Urinary bladder (tissue), 4 donors: ENCODE measurements around the gene TMEM235. TPM values are rescaled to one million over a fixed set of nuclear protein-coding genes. Genes with fewer than 3 reads are reported as not detected.
A peak's percentile ranks its signal among the peaks of the same experiment; 100 is the strongest.

ENCODE experiments used
- DNase-seq: peaks from one replicate; pipeline ENCODE4 v3.0.0-alpha.2; 2015; ENCODE audit errors: extremely low spot score
- H3K27ac ChIP-seq: one replicate; pipeline ENCODE4 v1.5.1; 2013; ENCODE audit warnings: low read depth, mild to moderate bottlenecking, moderate library complexity
- H3K36me3 ChIP-seq: one replicate; pipeline ENCODE4 v1.6.1; 2013; ENCODE audit warnings: mild to moderate bottlenecking, moderate library complexity; ENCODE audit not compliant: insufficient read depth
- H3K4me1 ChIP-seq: one replicate; pipeline ENCODE4 v1.6.1; 2013; ENCODE audit warnings: mild to moderate bottlenecking, moderate library complexity; ENCODE audit not compliant: insufficient read depth
- H3K4me3 ChIP-seq: one replicate; pipeline ENCODE4 v1.5.1; 2013; ENCODE audit warnings: low read depth, low read length
- WGBS: extraction: QIAGEN DNeasy Blood & Tissue Kit; methylation state at CpG from one replicate; pipeline ENCODE4 v1.1.7; 2013; 5-methylcytosine and 5-hydroxymethylcytosine counted together
- polyA plus RNA-seq: library from polyadenylated mRNA; stranded (reverse); fragments of 200-250 nt; gene quantifications from one replicate; pipeline ENCODE4 v1.2.3, GENCODE V29; 2013
- total RNA-seq: library from RNA; depleted of rRNA; stranded (reverse); fragments of >200 nt; gene quantifications from one replicate; pipeline ENCODE4 v1.2.3, GENCODE V29; 2014
- donor health status: healthy with polysubstance abuse.
- donor health status: healthy.

TMEM235 gene
- total and polyA plus RNA-seq, 2 donors = not detected

DNA sequence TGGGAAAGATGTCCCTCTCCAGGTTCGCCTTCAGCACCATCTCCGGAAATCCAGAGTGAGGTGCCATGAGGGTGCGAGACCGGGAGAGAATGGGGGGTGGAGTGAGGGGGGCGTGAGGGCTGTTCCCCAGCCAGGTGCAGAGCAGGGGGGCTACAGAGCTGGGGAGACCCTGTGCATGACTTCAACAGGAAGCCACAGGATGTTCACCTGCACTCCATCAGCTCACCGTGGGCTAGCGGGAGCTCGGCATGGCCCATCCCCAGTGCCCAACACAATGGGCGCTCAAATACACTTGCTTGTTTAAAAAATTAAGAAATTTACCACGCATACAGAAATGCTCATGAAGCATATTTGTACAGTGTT lies 27.7 kb downstream of the TMEM235 start:
- Histone ChIP-seq H3K4me1 (no peaks in the 10 kb centered on the region), H3K4me3 (no peak overlapping the region), H3K36me3 (no peaks in the 10 kb centered on the region), H3K27ac (no peak overlapping the region)
- 76% methylated on average over 10 of the region's 10 CpGs for WGBS
- DNase-seq = no peak

DNA sequence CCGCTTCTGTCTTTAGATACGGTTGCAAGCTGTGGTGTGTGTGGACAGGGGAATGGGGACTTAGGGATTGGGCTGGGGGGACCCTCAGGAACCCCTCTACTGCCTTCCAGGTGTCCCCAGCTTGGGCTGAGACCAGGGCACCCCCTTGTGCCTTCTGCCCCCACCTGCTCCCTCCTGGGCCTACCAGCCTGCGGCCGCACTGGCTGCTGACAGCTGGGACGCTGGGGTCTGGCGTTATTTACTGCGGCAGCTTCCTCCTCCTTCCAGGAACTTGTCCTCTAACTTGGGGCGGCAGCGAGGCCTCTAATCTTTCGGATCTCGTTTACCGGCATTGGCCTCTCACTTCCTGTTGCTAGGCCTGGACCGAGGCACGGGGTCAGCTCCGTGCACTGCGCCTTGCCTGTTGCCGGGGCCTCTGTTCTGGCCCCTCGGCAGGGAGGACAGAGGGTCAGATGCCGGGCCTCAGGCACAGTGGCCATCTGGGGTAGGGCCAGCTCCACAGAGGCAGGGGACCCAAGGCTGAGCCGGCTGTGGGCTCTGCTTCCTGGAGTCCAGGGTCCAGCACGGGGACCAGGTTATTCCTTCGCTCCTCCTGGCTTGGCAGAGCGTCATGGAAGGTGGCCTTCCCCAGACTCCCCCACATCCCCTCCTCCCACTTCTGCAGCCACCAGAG lies 31.8 kb downstream of the TMEM235 start:
- no peaks in the 10 kb centered on the region for H3K4me1 ChIP-seq
- DNase-seq = no peak
- peak overlapping the region; percentile 39 for H3K27ac ChIP-seq
- no peak overlapping the region for H3K4me3 ChIP-seq
- H3K36me3 ChIP-seq = no peaks in the 10 kb centered on the region
- 51% methylated on average over 23 of the region's 23 CpGs for WGBS

- DNase-seq = no peak
- Histone ChIP-seq H3K27ac (no peak overlapping the region), H3K4me1 (no peaks in the 10 kb centered on the region), H3K4me3 (no peak overlapping the region), H3K36me3 (no peaks in the 10 kb centered on the region)
- WGBS = 94% methylated on average over 9 of the region's 9 CpGs
These were observed 32.4 kb downstream of the TMEM235 start for GRCh38 chr17:78263736-78264340.

DNA sequence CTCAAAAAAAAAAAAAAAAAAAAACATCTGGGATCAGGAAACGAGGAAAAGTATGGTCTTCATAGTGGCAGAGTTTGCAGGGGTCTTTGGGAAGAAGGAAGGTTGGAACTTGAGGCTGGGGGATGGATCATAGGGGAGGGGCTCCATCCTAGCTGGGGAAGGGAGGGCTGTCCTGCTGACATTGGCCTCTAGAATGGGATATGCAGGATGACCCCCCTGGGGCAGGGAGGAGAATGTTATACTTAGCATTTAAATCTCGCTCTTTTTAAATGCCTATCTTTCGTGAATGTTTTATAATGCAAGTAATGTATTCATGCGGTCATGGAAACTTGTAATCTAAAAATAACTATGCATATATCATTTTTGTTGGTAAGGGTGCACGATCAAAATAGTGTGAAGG lies 33.2 kb downstream of the TMEM235 start:
- Histone ChIP-seq H3K4me3 (no peak overlapping the region), H3K36me3 (no peaks in the 10 kb centered on the region), H3K27ac (no peak overlapping the region), H3K4me1 (no peaks in the 10 kb centered on the region)
- 73% methylated on average over 5 of the region's 5 CpGs for WGBS
- no peak for DNase-seq

- 93% methylated on average over 10 of the region's 10 CpGs for WGBS
These were observed 33.7 kb downstream of the TMEM235 start for GRCh38 chr17:78265121-78265520.

DNA sequence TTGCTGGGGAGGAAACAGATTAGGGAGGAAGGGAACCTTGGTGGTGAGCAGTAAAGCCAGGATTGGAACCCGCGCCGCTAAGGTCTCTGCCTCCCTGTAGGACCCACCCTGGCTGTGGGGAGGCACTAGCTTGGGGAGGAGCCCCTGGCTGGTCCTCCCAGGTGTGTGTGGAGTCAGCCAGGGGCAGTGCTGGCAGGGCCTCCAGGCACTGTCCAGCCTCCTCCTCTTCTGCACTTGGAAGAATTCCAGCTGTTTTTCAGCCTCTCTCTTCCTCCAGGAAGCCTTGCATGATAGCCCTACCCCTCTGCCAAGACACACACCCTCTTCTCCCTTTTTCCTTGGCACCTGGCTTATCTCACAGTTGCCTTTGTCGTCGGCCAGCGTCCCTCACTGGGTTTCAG lies 34.8 kb downstream of the TMEM235 start:
- 85% methylated on average over 6 of the region's 6 CpGs for WGBS
- H3K4me3 ChIP-seq = no peak overlapping the region
- no peak for DNase-seq
- no peak overlapping the region for H3K27ac ChIP-seq
- H3K4me1 ChIP-seq = no peaks in the 10 kb centered on the region
- no peaks in the 10 kb centered on the region for H3K36me3 ChIP-seq

More at GRCh38 chr17:78265121-78265520, 33.7 kb downstream of the TMEM235 start:
- no peaks in the 10 kb centered on the region for H3K36me3 ChIP-seq
- DNase-seq = no peak
- no peaks in the 10 kb centered on the region for H3K4me1 ChIP-seq
- H3K4me3 ChIP-seq = no peak overlapping the region
- no peak overlapping the region for H3K27ac ChIP-seq

DNA sequence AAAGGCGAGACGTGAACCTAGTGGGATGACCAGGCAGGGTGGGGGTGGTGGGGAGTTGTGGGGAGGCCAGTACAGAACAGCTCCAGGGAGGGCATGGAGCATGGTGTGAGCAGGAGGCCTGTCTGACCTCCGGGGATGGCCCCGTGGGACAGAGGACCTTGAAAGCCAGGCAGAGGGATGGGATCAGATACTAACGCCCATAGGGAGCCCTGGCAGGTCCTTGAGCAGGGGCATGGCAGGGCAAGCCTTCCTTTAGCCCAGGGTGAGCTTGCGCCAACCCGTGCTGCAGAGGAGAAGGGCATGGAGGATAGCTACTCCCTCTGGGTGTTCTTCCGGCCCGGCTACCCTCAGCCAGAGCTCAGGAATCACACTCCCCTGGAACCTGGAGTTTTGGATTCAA lies 35.3 kb downstream of the TMEM235 start:
- no peaks in the 10 kb centered on the region for H3K36me3 ChIP-seq
- WGBS = 94% methylated on average over 9 of the region's 9 CpGs
- H3K27ac ChIP-seq = no peak overlapping the region
- DNase-seq = no peak
- no peaks in the 10 kb centered on the region for H3K4me1 ChIP-seq
- no peak overlapping the region for H3K4me3 ChIP-seq

DNA sequence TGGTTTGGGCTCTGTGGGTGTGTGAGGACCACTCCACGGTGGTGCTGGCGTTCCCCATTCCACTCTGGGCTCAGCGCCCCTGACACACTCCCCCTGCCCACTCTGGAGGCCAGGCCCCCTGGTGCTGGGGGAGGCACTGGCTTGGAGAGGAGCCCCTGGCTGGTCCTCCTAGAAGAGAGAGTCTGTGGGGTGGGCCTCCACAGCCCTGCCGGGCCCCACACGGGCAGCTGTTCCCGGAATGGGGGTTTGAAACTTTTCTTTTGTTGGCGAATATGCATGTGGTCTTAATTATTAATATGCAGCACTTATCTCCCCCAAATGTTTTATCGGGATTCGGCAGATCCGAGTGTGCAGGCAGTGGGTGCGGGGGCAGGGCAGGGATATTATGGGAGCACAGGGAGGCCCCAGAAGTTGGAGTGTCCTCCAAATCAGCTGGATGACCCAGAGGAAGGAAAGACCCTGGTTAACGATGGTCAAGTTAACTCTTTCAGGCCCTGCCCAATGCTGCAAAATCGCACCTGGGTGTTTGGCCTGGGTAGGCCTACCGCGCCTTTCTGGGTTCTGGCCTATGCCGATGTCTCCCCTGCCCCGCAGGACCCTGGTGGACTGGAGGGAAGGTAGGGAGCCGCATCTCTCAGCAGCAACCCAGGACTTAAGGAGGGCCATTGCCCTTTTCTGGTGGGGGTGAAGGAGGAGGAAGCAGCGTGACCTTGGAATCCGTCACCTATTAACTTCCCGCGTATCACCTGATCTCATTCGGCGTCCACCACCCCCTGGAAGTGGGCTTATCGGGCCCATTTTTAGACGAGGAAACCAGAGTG lies 36.0 kb downstream of the TMEM235 start:
- peak overlapping the region; percentile 28 for H3K27ac ChIP-seq
- WGBS = 80% methylated on average over 26 of the region's 26 CpGs

GRCh38 chr17:78268191-78268874 lies 36.9 kb downstream of the TMEM235 start:
- WGBS = 68% methylated on average over 24 of the region's 24 CpGs
- no peak for DNase-seq

More for the DNA sequence above, 36.0 kb downstream of the TMEM235 start:
- H3K4me3 ChIP-seq = no peak overlapping the region
- no peak for DNase-seq
- no peaks in the 10 kb centered on the region for H3K36me3 ChIP-seq
- no peaks in the 10 kb centered on the region for H3K4me1 ChIP-seq

GRCh38 chr17:78268951-78269905 lies 37.8 kb downstream of the TMEM235 start:
- 44% methylated on average over 34 of the region's 34 CpGs for WGBS

More at GRCh38 chr17:78268191-78268874, 36.9 kb downstream of the TMEM235 start:
- no peaks in the 10 kb centered on the region for H3K36me3 ChIP-seq
- no peaks in the 10 kb centered on the region for H3K4me1 ChIP-seq
- no peak overlapping the region for H3K4me3 ChIP-seq
- H3K27ac ChIP-seq = no peak overlapping the region

GRCh38 chr17:78269955-78270381 lies 38.5 kb downstream of the TMEM235 start:
- no peaks in the 10 kb centered on the region for H3K36me3 ChIP-seq
- WGBS = 91% methylated on average over 8 of the region's 8 CpGs
- no peak for DNase-seq
- H3K4me1 ChIP-seq = no peaks in the 10 kb centered on the region
- H3K4me3 ChIP-seq = no peak overlapping the region
- no peak overlapping the region for H3K27ac ChIP-seq

More at GRCh38 chr17:78268951-78269905, 37.8 kb downstream of the TMEM235 start:
- H3K27ac ChIP-seq = no peak overlapping the region
- DNase-seq = no peak
- no peaks in the 10 kb centered on the region for H3K4me1 ChIP-seq
- H3K4me3 ChIP-seq = no peak overlapping the region
- no peaks in the 10 kb centered on the region for H3K36me3 ChIP-seq

- no peak for DNase-seq
- H3K36me3 ChIP-seq = no peaks in the 10 kb centered on the region
- 65% methylated on average over 12 of the region's 12 CpGs for WGBS
- H3K27ac ChIP-seq = no peak overlapping the region
- H3K4me3 ChIP-seq = no peak overlapping the region
- H3K4me1 ChIP-seq = no peaks in the 10 kb centered on the region
These were observed 40.2 kb downstream of the TMEM235 start for GRCh38 chr17:78271419-78272170.
